ENCODE data around the gene CNEP1R1.

DNA sequence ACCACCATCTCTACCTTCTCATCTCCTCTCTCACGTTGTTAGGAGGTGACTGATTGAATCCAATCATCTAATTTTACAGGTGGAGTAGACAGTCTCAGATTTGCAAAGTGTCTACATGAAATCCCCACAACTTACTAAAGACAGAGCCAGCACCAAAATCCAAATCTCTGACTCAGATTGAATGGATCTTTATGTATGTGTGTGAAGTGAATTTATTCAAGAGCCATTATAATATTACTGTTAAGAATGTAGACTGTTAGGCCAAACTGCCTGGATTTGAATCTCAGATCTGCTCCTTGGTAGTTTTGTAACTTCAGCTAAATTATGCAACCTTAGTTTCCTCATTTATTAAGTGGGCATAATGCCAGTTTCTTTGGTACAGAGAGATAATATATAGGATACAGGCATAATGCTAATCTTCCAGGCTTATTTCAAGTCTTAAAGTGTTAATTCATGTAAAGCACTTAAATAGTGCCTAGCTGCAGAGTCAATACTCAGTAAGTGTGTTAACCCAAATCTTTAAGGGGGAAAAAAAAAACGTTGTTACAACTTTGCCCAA is 12.7 kb downstream of the CNEP1R1 start:
- TF ChIP-seq, protein P1, sequence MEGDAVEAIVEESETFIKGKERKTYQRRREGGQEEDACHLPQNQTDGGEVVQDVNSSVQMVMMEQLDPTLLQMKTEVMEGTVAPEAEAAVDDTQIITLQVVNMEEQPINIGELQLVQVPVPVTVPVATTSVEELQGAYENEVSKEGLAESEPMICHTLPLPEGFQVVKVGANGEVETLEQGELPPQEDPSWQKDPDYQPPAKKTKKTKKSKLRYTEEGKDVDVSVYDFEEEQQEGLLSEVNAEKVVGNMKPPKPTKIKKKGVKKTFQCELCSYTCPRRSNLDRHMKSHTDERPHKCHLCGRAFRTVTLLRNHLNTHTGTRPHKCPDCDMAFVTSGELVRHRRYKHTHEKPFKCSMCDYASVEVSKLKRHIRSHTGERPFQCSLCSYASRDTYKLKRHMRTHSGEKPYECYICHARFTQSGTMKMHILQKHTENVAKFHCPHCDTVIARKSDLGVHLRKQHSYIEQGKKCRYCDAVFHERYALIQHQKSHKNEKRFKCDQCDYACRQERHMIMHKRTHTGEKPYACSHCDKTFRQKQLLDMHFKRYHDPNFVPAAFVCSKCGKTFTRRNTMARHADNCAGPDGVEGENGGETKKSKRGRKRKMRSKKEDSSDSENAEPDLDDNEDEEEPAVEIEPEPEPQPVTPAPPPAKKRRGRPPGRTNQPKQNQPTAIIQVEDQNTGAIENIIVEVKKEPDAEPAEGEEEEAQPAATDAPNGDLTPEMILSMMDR (conservative IDR thresholded peaks at IDR 0.05; ENCODE audit: low read length) = no peak
- TF ChIP-seq EZH2phosphoT487 (IDR thresholded peaks at IDR 0.05; ENCODE audit: borderline replicate concordance, low read depth, low read length) = no peak

Data from OCI-LY7 (cell line).